ENCODE measurements around the gene STEAP4.
"Not testable (repeated sequence)": the region's sequence is repeated elsewhere in the genome, so short reads cannot be mapped to it uniquely, and the experiment has no call there.

STEAP4 gene

GRCh38 chr7:88264987-88265386, 41.7 kb downstream of the STEAP4 start:
- not testable (repeated sequence) for DNase-seq

GRCh38 chr7:88262562-88262961, 44.1 kb downstream of the STEAP4 start:
- DNase-seq = no peak

GRCh38 chr7:88260719-88261118, 46.0 kb downstream of the STEAP4 start:
- no peak for DNase-seq

- no peak for DNase-seq
Measured at GRCh38 chr7:88259656-88260380, 46.9 kb downstream of the STEAP4 start.

GRCh38 chr7:88258296-88258695, 48.4 kb downstream of the STEAP4 start:
- not testable (repeated sequence) for DNase-seq

GRCh38 chr7:88256906-88257305, 49.8 kb downstream of the STEAP4 start:
- no peak for DNase-seq

- no peak for DNase-seq
Measured at GRCh38 chr7:88254721-88255424, 51.8 kb downstream of the STEAP4 start.

- no peak for DNase-seq
Measured at GRCh38 chr7:88253640-88254039, 53.1 kb downstream of the STEAP4 start.

- DNase-seq = no peak
Measured at GRCh38 chr7:88244258-88244657, 62.4 kb downstream of the STEAP4 start.

GRCh38 chr7:88243345-88243909, 63.3 kb downstream of the STEAP4 start:
- DNase-seq = peak; percentile 90

GRCh38 chr7:88239852-88240251, 66.8 kb downstream of the STEAP4 start:
- DNase-seq = no peak

GRCh38 chr7:88233828-88234227, 72.9 kb downstream of the STEAP4 start:
- DNase-seq = no peak

GRCh38 chr7:88230646-88231045, 76.0 kb downstream of the STEAP4 start:
- no peak for DNase-seq

GRCh38 chr7:88229302-88229995, 77.2 kb downstream of the STEAP4 start:
- no peak for DNase-seq

GRCh38 chr7:88226886-88227516, 79.7 kb downstream of the STEAP4 start:
- DNase-seq = no peak

GRCh38 chr7:88226201-88226600, 80.5 kb downstream of the STEAP4 start:
- no peak for DNase-seq

- no peak for DNase-seq
Measured at GRCh38 chr7:88224601-88225275, 82.0 kb downstream of the STEAP4 start.

- DNase-seq = no peak
Measured at GRCh38 chr7:88223265-88223664, 83.4 kb downstream of the STEAP4 start.
